HepG2 (cell line): ENCODE measurements around the gene NPAS2. TPM values are rescaled to one million over a fixed set of nuclear protein-coding genes. Genes with fewer than 3 reads are reported as not detected.

Experiments used
- ATAC-seq: fragments of 200-7000 bp; cut with Tn5 transposase; 3 replicates; pipeline ENCODE4 v1.9.1; 2020; ENCODE audit warnings: mild to moderate bottlenecking, moderate library complexity
- BruUV-seq: library from RNA; stranded (reverse); fragments of 400-500 nt; replicated peaks from 2 replicates; lab custom pipeline; 2021; lab: Mats Ljungman, UMichigan
- CTCF ChIA-PET: fragments of 300-600 bp; formaldehyde crosslinking; extraction: SDS; loops from one replicate; lab custom pipeline; 2021; ENCODE audit warnings: low total read pairs, inconsistent platforms, low intra/inter-chr PET ratio; lab: Yijun Ruan, JAX
- POLR2A ChIA-PET: fragments of 350-600 bp; sonication (Branson Sonifier 250); formaldehyde crosslinking; loops from one replicate; lab custom pipeline; 2020; ENCODE audit warnings: antibody characterized with exemption, inconsistent platforms; lab: Yijun Ruan, JAX
- DNase-seq: peaks from one replicate; pipeline ENCODE4 v3.0.0-alpha.2; 2015; ENCODE audit warnings: low spot score
- FAIRE-seq: peaks from 3 replicates; lab custom pipeline; 2011; peaks lifted over from hg19 to GRCh38; lab: Jason Lieb, UNC
- H2AFZ ChIP-seq: one replicate; pipeline ENCODE4 v1.6.1; 2011; ENCODE audit warnings: low read length, inconsistent platforms
- H3K27ac ChIP-seq: fragments of 300-600 bp; 3 replicates; pipeline ENCODE4 v1.8.0; 2011; ENCODE audit warnings: mixed run types, mild to moderate bottlenecking, mixed read lengths, low read length, inconsistent platforms; ENCODE audit not compliant: insufficient read depth; ENCODE audit errors: extremely low read length
- H3K27me3 ChIP-seq, 2 experiments: fragments of 200-600 bp in 1 of 2; 2 replicates in 1 of 2; 3 replicates in 1 of 2; pipeline versions ENCODE4 v1.6.0 to v1.8.0; 2011; ENCODE audit warnings: low read length in 2 of 2, mild to moderate bottlenecking in 2 of 2, moderate library complexity in 2 of 2, inconsistent platforms in 1 of 2; ENCODE audit not compliant: insufficient read depth in 2 of 2, control insufficient read depth in 1 of 2
- H3K36me3 ChIP-seq, 2 experiments: fragments of 200-600 bp in 1 of 2; replicated peaks in 1 of 2; 2 replicates in 1 of 2; 3 replicates in 1 of 2; pipeline versions ENCODE4 v1.5.1 to v1.8.0; 2011; ENCODE audit warnings: low read length in 2 of 2, inconsistent platforms in 1 of 2; ENCODE audit not compliant: insufficient read depth in 2 of 2, control insufficient read depth in 1 of 2
- H3K4me1 ChIP-seq: 2 replicates; pipeline ENCODE4 v1.5.1; 2012; ENCODE audit warnings: low read length, inconsistent platforms; ENCODE audit not compliant: insufficient read depth
- H3K4me2 ChIP-seq: 2 replicates; pipeline ENCODE4 v1.6.0; 2011; ENCODE audit warnings: low read depth, low read length, inconsistent platforms
- H3K4me3 ChIP-seq, 3 experiments: fragments of 200-600 bp in 1 of 3; sonication (generic), shearing (Covaris generic) in 1 of 3; replicated peaks in 1 of 3; 2 replicates each; pipeline ENCODE4 v1.5.1; 2011 to 2016; ENCODE audit warnings: low read length in 3 of 3, inconsistent platforms in 2 of 3, low read depth in 2 of 3, mild to moderate bottlenecking in 2 of 3, control low read depth in 1 of 3, mixed read lengths in 1 of 3; ENCODE audit not compliant: insufficient read depth in 1 of 3
- H3K79me2 ChIP-seq: one replicate; pipeline ENCODE4 v1.6.1; 2011; ENCODE audit warnings: low read length, inconsistent platforms; ENCODE audit not compliant: insufficient read depth
- H3K9ac ChIP-seq: 2 replicates; pipeline ENCODE4 v1.6.0; 2011; ENCODE audit warnings: mild to moderate bottlenecking, low read depth, low read length, inconsistent platforms; ENCODE audit not compliant: insufficient read depth
- H3K9me3 ChIP-seq: 2 replicates; pipeline ENCODE4 v1.5.1; 2012; ENCODE audit warnings: mild to moderate bottlenecking, low read length
- H4K20me1 ChIP-seq: 2 replicates; pipeline ENCODE4 v1.6.0; 2011; ENCODE audit warnings: inconsistent platforms, mild to moderate bottlenecking, low read length, moderate library complexity; ENCODE audit not compliant: insufficient read depth
- AKNA ChIP-seq: sonication (generic); formaldehyde crosslinking; IDR thresholded peaks from 2 replicates; pipeline ENCODE4 v1.4.0; 2020; ENCODE audit warnings: missing genetic modification reagents, borderline replicate concordance
- ATF6 ChIP-seq: sonication (generic); formaldehyde crosslinking; conservative IDR thresholded peaks from 2 replicates; pipeline ENCODE4 v1.4.0; 2020; ENCODE audit warnings: missing genetic modification reagents
- CEBPG ChIP-seq: IDR thresholded peaks from 2 replicates; pipeline ENCODE4 v1.6.1; 2016
- EEA1 ChIP-seq: sonication (generic); formaldehyde crosslinking; IDR thresholded peaks from 2 replicates; pipeline ENCODE4 v1.5.1; 2020; ENCODE audit warnings: mild to moderate bottlenecking, missing genetic modification reagents, borderline replicate concordance
- GTF3A ChIP-seq: sonication (generic); formaldehyde crosslinking; conservative IDR thresholded peaks from 2 replicates; pipeline ENCODE4 v1.4.0; 2020; ENCODE audit warnings: mild to moderate bottlenecking, missing genetic modification reagents
- KAT8 ChIP-seq: IDR thresholded peaks from 2 replicates; pipeline ENCODE4 v1.6.1; 2016; ENCODE audit warnings: missing genetic modification reagents, missing compliant biosample characterization
- PLSCR1 ChIP-seq: sonication (generic); formaldehyde crosslinking; IDR thresholded peaks from 2 replicates; pipeline ENCODE4 v1.5.0; 2020; ENCODE audit warnings: missing genetic modification reagents, mild to moderate bottlenecking, borderline replicate concordance
- RARG ChIP-seq: sonication (generic); formaldehyde crosslinking; IDR thresholded peaks from 2 replicates; pipeline ENCODE4 v1.4.0; 2020; ENCODE audit warnings: low read depth, mild to moderate bottlenecking, missing genetic modification reagents
- SIX4 ChIP-seq: sonication (generic); formaldehyde crosslinking; IDR thresholded peaks from 2 replicates; pipeline ENCODE4 v1.4.0; 2020; ENCODE audit warnings: missing genetic modification reagents
- SMC3 ChIP-seq: IDR thresholded peaks from 2 replicates; pipeline ENCODE4 v1.6.1; 2011; ENCODE audit warnings: low read length, improper control_type of control experiment
- SSRP1 ChIP-seq: IDR thresholded peaks from 2 replicates; pipeline ENCODE4 v1.6.1; 2016; ENCODE audit warnings: control low read depth
- TEAD3 ChIP-seq: optimal IDR thresholded peaks from 2 replicates; pipeline ENCODE3; 2016; ENCODE audit warnings: borderline replicate concordance
- XRCC5 ChIP-seq: fragments of 200-400 bp; formaldehyde crosslinking; optimal IDR thresholded peaks from 2 replicates; pipeline ENCODE3; 2017; ENCODE audit warnings: mild to moderate bottlenecking, low read length
- ZBTB38 ChIP-seq: sonication (generic); formaldehyde crosslinking; IDR thresholded peaks from 2 replicates; pipeline ENCODE4 v1.5.1; 2020; ENCODE audit warnings: mild to moderate bottlenecking, missing genetic modification reagents
- ZKSCAN8 ChIP-seq: IDR thresholded peaks from 2 replicates; pipeline ENCODE4 v1.6.1; 2016; ENCODE audit warnings: borderline replicate concordance, missing genetic modification reagents, missing compliant biosample characterization
- ZNF431 ChIP-seq: sonication (generic); formaldehyde crosslinking; IDR thresholded peaks from 2 replicates; pipeline ENCODE4 v1.9.0; 2022; ENCODE audit warnings: missing genetic modification reagents, low read depth, mild to moderate bottlenecking, borderline replicate concordance
- ZNF432 ChIP-seq: sonication (generic); formaldehyde crosslinking; IDR thresholded peaks from 2 replicates; pipeline ENCODE4 v1.5.0; 2020; ENCODE audit warnings: missing genetic modification reagents, mild to moderate bottlenecking, borderline replicate concordance
- WGBS: methylation state at CpG from one replicate; pipeline ENCODE4 v1.1.6; 2017; ENCODE audit warnings: low lambda C conversion rate; 5-methylcytosine and 5-hydroxymethylcytosine counted together
- in situ Hi-C: cut with HindIII; loops from 2 replicates; pipeline ENCODE4 v1.10.0; 2017; ENCODE audit warnings: low pct_unique_long_range_greater_than_20kb; ENCODE audit not compliant: extremely low pct_ligation_motif_present
- intact Hi-C: fragments of 100-400 bp; cut with micrococcal nuclease; formaldehyde crosslinking; loops from one replicate; pipeline ENCODE4 v1.10.0; 2022; ENCODE audit not compliant: unreplicated experiment
- polyA plus RNA-seq, 8 experiments: library from polyadenylated mRNA; depleted of rRNA in 3 of 8; stranded (reverse) in 7 of 8; unstranded in 1 of 8; fragments of >200 nt; fragmentation: Illumina TruSeq in 4 of 8; extraction: Trizol in 4 of 8; gene quantifications; 2 replicates each; pipeline versions ENCODE4 v1.2.1 to v1.2.3, GENCODE V29; 2011 to 2016; ENCODE audit warnings: low read depth in 4 of 8, missing spikeins in 1 of 8, mixed read lengths in 1 of 8; ENCODE audit not compliant: insufficient read depth in 1 of 8
- total RNA-seq, 5 experiments: library from RNA; depleted of rRNA; stranded (reverse); fragments of >200 nt; fragmentation: Illumina TruSeq; extraction: Trizol; gene quantifications; 2 replicates each; pipeline ENCODE4 v1.2.3, GENCODE V29; 2016; ENCODE audit warnings: low read depth in 1 of 5

The NPAS2 gene
- total and polyA plus RNA-seq, 2 of the 13 experiments (the other 11 are each of a cell fraction or from before 2014, with no cell fraction given) = 14.8 to 37.5 TPM

- Histone ChIP-seq H3K4me2 (no peak overlapping the region), H2AFZ (no peak overlapping the region), H3K27ac (peak overlapping the region; percentile 39), H3K36me3 (peaks cover 0 to 6% of the 10 kb centered on the region in 2 experiments; a peak in 1 of 5 replicates), H3K9ac (no peak overlapping the region), H3K4me1 (peaks cover 35% of the 10 kb centered on the region), H3K4me3 (no peak overlapping the region), H4K20me1 (peaks cover 3% of the 10 kb centered on the region; the same call in 1 of the 2 replicates), H3K79me2 (peaks cover 71% of the 10 kb centered on the region), H3K27me3 (no peaks in the 10 kb centered on the region), H3K9me3 (no peaks in the 10 kb centered on the region)
- no TSS peak for BruUV-seq
- POLR2A ChIA-PET = no interaction called here
- FAIRE-seq = no peak
- peak; percentile 32 for ATAC-seq
- DNase-seq = no peak
- WGBS = 86% methylated on average over 10 of the region's 10 CpGs
- in situ Hi-C loops (no loop called here), intact Hi-C loops (loop anchor here (1.0 to 2.0 kb wide), 2 partner anchors 17 to 124 kb away; no protein-coding TSS in a partner anchor)
- CTCF ChIA-PET = no interaction called here
- TF ChIP-seq XRCC5 (no peak), SMC3 (no peak), EEA1 (CRISPR knock-in tag) (no peak), KAT8 (CRISPR knock-in tag) (no peak), ZNF431 (no peak), TEAD3 (CRISPR knock-in tag) (no peak), SIX4 (CRISPR knock-in tag) (no peak), ZNF432 (CRISPR knock-in tag) (no peak), SSRP1 (CRISPR knock-in tag) (no peak), RARG (no peak), ZKSCAN8 (CRISPR knock-in tag) (no peak), ZBTB38 (0 out of 2 replicates have a peak, but pooled peaks have one; percentile 12), AKNA (no peak), CEBPG (CRISPR knock-in tag) (no peak), PLSCR1 (CRISPR knock-in tag) (no peak), GTF3A (CRISPR knock-in tag) (no peak), ATF6 (CRISPR knock-in tag) (no peak)
These were observed 34.2 kb downstream of the NPAS2 start for GRCh38 chr2:100853909-100854810.
